Activated naive CD8-positive, alpha-beta T cell treated with anti-CD3 and anti-CD28 coated beads for 36 hours (primary cell): ENCODE measurements around the gene PATJ. TPM values are rescaled to one million over a fixed set of nuclear protein-coding genes. Genes with fewer than 3 reads are reported as not detected.
"Not testable (repeated sequence)": the region's sequence is repeated elsewhere in the genome, so short reads cannot be mapped to it uniquely, and the experiment has no call there.

Source experiments
- DNase-seq: peaks from one replicate; pipeline ENCODE4 v3.0.0; 2021
- H3K27ac Mint-ChIP-seq: one replicate; pipeline ENCODE4 v1.8.0; 2022; ENCODE audit warnings: mild to moderate bottlenecking, moderate library complexity, mixed read lengths
- H3K27me3 Mint-ChIP-seq: one replicate; pipeline ENCODE4 v1.8.0; 2022; ENCODE audit warnings: mild to moderate bottlenecking, mixed read lengths
- H3K36me3 Mint-ChIP-seq: one replicate; pipeline ENCODE4 v1.8.0; 2021; ENCODE audit warnings: mild to moderate bottlenecking, mixed read lengths
- H3K4me1 Mint-ChIP-seq: one replicate; pipeline ENCODE4 v1.8.0; 2021; ENCODE audit warnings: mixed read lengths
- H3K4me3 Mint-ChIP-seq: one replicate; pipeline ENCODE4 v1.8.0; 2022; ENCODE audit warnings: mild to moderate bottlenecking, moderate library complexity, mixed read lengths
- H3K9me3 Mint-ChIP-seq: one replicate; pipeline ENCODE4 v1.8.0; 2022; ENCODE audit warnings: mixed read lengths
- total RNA-seq, 2 experiments: library from RNA; stranded (reverse); gene quantifications; one replicate each; pipeline ENCODE4 v1.2.3, GENCODE V29; 2021

The PATJ gene
- total RNA-seq, 2 experiments from 2014 or later = 6.8 to 8.9 TPM

GRCh38 chr1:61952675-61953074 is 210.4 kb downstream of the PATJ start:
- no peaks in the 10 kb centered on the region for H3K9me3 Mint-ChIP-seq
- no peak for DNase-seq
- H3K4me1 Mint-ChIP-seq = peaks cover 4% of the 10 kb centered on the region
- no peaks in the 10 kb centered on the region for H3K27me3 Mint-ChIP-seq
- no peak overlapping the region for H3K4me3 Mint-ChIP-seq
- no peaks in the 10 kb centered on the region for H3K36me3 Mint-ChIP-seq
- H3K27ac Mint-ChIP-seq = no peak overlapping the region

- no peak overlapping the region for H3K4me3 Mint-ChIP-seq
- no peaks in the 10 kb centered on the region for H3K9me3 Mint-ChIP-seq
- H3K27me3 Mint-ChIP-seq = no peaks in the 10 kb centered on the region
- H3K4me1 Mint-ChIP-seq = peaks cover 4% of the 10 kb centered on the region
- H3K36me3 Mint-ChIP-seq = no peaks in the 10 kb centered on the region
- no peak for DNase-seq
- H3K27ac Mint-ChIP-seq = no peak overlapping the region
Measured at GRCh38 chr1:61953076-61953789, 211.0 kb downstream of the PATJ start.

- Mint-ChIP-seq H3K4me1 (peaks cover 4% of the 10 kb centered on the region), H3K4me3 (no peak overlapping the region), H3K36me3 (no peaks in the 10 kb centered on the region), H3K27me3 (no peaks in the 10 kb centered on the region), H3K9me3 (no peaks in the 10 kb centered on the region), H3K27ac (no peak overlapping the region)
- no peak for DNase-seq
Measured at GRCh38 chr1:61953790-61954150, 211.5 kb downstream of the PATJ start.

- no peaks in the 10 kb centered on the region for H3K9me3 Mint-ChIP-seq
- H3K27ac Mint-ChIP-seq = no peak overlapping the region
- no peaks in the 10 kb centered on the region for H3K27me3 Mint-ChIP-seq
- no peak overlapping the region for H3K4me3 Mint-ChIP-seq
- peaks cover 4% of the 10 kb centered on the region for H3K4me1 Mint-ChIP-seq
- DNase-seq = no peak
- H3K36me3 Mint-ChIP-seq = no peaks in the 10 kb centered on the region
Measured at GRCh38 chr1:61955261-61955660, 213.0 kb downstream of the PATJ start.

- Mint-ChIP-seq H3K36me3 (peaks cover 4% of the 10 kb centered on the region), H3K27ac (no peak overlapping the region), H3K4me3 (no peak overlapping the region)
Measured at GRCh38 chr1:61956016-61956645, 213.9 kb downstream of the PATJ start.

GRCh38 chr1:61956784-61957183 is 214.5 kb downstream of the PATJ start:
- no peaks in the 10 kb centered on the region for H3K9me3 Mint-ChIP-seq
- H3K4me3 Mint-ChIP-seq = no peak overlapping the region
- no peak for DNase-seq
- H3K27me3 Mint-ChIP-seq = no peaks in the 10 kb centered on the region
- peaks cover 4% of the 10 kb centered on the region for H3K36me3 Mint-ChIP-seq
- H3K27ac Mint-ChIP-seq = no peak overlapping the region
- peaks cover 4% of the 10 kb centered on the region for H3K4me1 Mint-ChIP-seq

More at GRCh38 chr1:61956016-61956645, 213.9 kb downstream of the PATJ start:
- Mint-ChIP-seq H3K9me3 (no peaks in the 10 kb centered on the region), H3K27me3 (no peaks in the 10 kb centered on the region), H3K4me1 (peaks cover 4% of the 10 kb centered on the region)
- no peak for DNase-seq

- no peak overlapping the region for H3K4me3 Mint-ChIP-seq
- H3K27ac Mint-ChIP-seq = no peak overlapping the region
- H3K36me3 Mint-ChIP-seq = peaks cover 4% of the 10 kb centered on the region
- DNase-seq = no peak
- H3K27me3 Mint-ChIP-seq = no peaks in the 10 kb centered on the region
- H3K9me3 Mint-ChIP-seq = no peaks in the 10 kb centered on the region
- no peaks in the 10 kb centered on the region for H3K4me1 Mint-ChIP-seq
Measured at GRCh38 chr1:61961009-61961408, 218.7 kb downstream of the PATJ start.

- DNase-seq = no peak
- no peak overlapping the region for H3K27ac Mint-ChIP-seq
- H3K36me3 Mint-ChIP-seq = peaks cover 6% of the 10 kb centered on the region
- H3K9me3 Mint-ChIP-seq = no peaks in the 10 kb centered on the region
- H3K4me3 Mint-ChIP-seq = no peak overlapping the region
- H3K4me1 Mint-ChIP-seq = no peaks in the 10 kb centered on the region
- no peaks in the 10 kb centered on the region for H3K27me3 Mint-ChIP-seq
Measured at GRCh38 chr1:61962631-61963030, 220.4 kb downstream of the PATJ start.

- H3K27ac Mint-ChIP-seq, DNase-seq, H3K4me1 Mint-ChIP-seq, H3K27me3 Mint-ChIP-seq, H3K9me3 Mint-ChIP-seq, H3K4me3 Mint-ChIP-seq: not testable (repeated sequence)
- peaks cover 12% of the 10 kb centered on the region for H3K36me3 Mint-ChIP-seq
Measured at GRCh38 chr1:61966450-61967225, 224.4 kb downstream of the PATJ start.

GRCh38 chr1:61967750-61968149 is 225.5 kb downstream of the PATJ start:
- H3K27me3 Mint-ChIP-seq = no peaks in the 10 kb centered on the region
- H3K4me3 Mint-ChIP-seq = no peak overlapping the region
- peaks cover 12% of the 10 kb centered on the region for H3K36me3 Mint-ChIP-seq
- H3K27ac Mint-ChIP-seq = no peak overlapping the region
- H3K9me3 Mint-ChIP-seq = no peaks in the 10 kb centered on the region
- no peaks in the 10 kb centered on the region for H3K4me1 Mint-ChIP-seq
- no peak for DNase-seq

GRCh38 chr1:61968869-61969268 is 226.6 kb downstream of the PATJ start:
- H3K4me1 Mint-ChIP-seq = no peaks in the 10 kb centered on the region
- H3K4me3 Mint-ChIP-seq = no peak overlapping the region
- no peaks in the 10 kb centered on the region for H3K9me3 Mint-ChIP-seq
- no peak for DNase-seq
- no peaks in the 10 kb centered on the region for H3K27me3 Mint-ChIP-seq
- peaks cover 12% of the 10 kb centered on the region for H3K36me3 Mint-ChIP-seq
- no peak overlapping the region for H3K27ac Mint-ChIP-seq

GRCh38 chr1:61973100-61973837 is 231.0 kb downstream of the PATJ start:
- no peak for DNase-seq
- peaks cover 8% of the 10 kb centered on the region for H3K36me3 Mint-ChIP-seq
- H3K27ac Mint-ChIP-seq = no peak overlapping the region
- peaks cover 4% of the 10 kb centered on the region for H3K4me1 Mint-ChIP-seq
- no peak overlapping the region for H3K4me3 Mint-ChIP-seq
- no peaks in the 10 kb centered on the region for H3K9me3 Mint-ChIP-seq
- no peaks in the 10 kb centered on the region for H3K27me3 Mint-ChIP-seq

- H3K27me3 Mint-ChIP-seq = no peaks in the 10 kb centered on the region
- no peak overlapping the region for H3K27ac Mint-ChIP-seq
- no peaks in the 10 kb centered on the region for H3K9me3 Mint-ChIP-seq
- no peak for DNase-seq
- peaks cover 7% of the 10 kb centered on the region for H3K4me1 Mint-ChIP-seq
- H3K36me3 Mint-ChIP-seq = peaks cover 2% of the 10 kb centered on the region
- no peak overlapping the region for H3K4me3 Mint-ChIP-seq
Measured at GRCh38 chr1:61975638-61976037, 233.4 kb downstream of the PATJ start.

- no peak for DNase-seq
- no peaks in the 10 kb centered on the region for H3K9me3 Mint-ChIP-seq
Measured at GRCh38 chr1:61976566-61976965, 234.3 kb downstream of the PATJ start.

GRCh38 chr1:61978796-61979195 is 236.5 kb downstream of the PATJ start:
- no peak for DNase-seq
- Mint-ChIP-seq H3K4me3 (no peak overlapping the region), H3K27me3 (no peaks in the 10 kb centered on the region), H3K4me1 (peaks cover 14% of the 10 kb centered on the region), H3K36me3 (peaks cover 2% of the 10 kb centered on the region), H3K27ac (no peak overlapping the region), H3K9me3 (no peaks in the 10 kb centered on the region)

More at GRCh38 chr1:61976566-61976965, 234.3 kb downstream of the PATJ start:
- no peak overlapping the region for H3K4me3 Mint-ChIP-seq
- H3K27me3 Mint-ChIP-seq = no peaks in the 10 kb centered on the region
- H3K27ac Mint-ChIP-seq = no peak overlapping the region
- peaks cover 2% of the 10 kb centered on the region for H3K36me3 Mint-ChIP-seq
- H3K4me1 Mint-ChIP-seq = peaks cover 8% of the 10 kb centered on the region
